Breast epithelium (tissue), 4 donors: ENCODE data around the gene NSMCE1. TPM values are rescaled to one million over a fixed set of nuclear protein-coding genes. Genes with fewer than 3 reads are reported as not detected.

ENCODE experiments used
- DNase-seq, 2 donors: peaks; one replicate each; pipeline ENCODE4 v3.0.0-alpha.2; 2019; ENCODE audit warnings: low spot score in 2 of 2
- H3K27ac ChIP-seq, 2 donors: fragments of 200-600 bp; sonication (generic) in 1 of 2; one replicate each; pipeline ENCODE4 v1.5.1; 2016 to 2019; ENCODE audit warnings: mild to moderate bottlenecking in 1 of 2
- H3K27me3 ChIP-seq, 2 donors: fragments of 200-600 bp; sonication (generic) in 1 of 2; one replicate each; pipeline versions ENCODE4 v1.5.1 to v1.6.0; 2017 to 2019; ENCODE audit warnings: control low read depth in 1 of 2, mild to moderate bottlenecking in 1 of 2
- H3K36me3 ChIP-seq: fragments of 200-600 bp; one replicate; pipeline ENCODE4 v1.5.1; 2019
- H3K4me1 ChIP-seq, 2 donors: fragments of 200-600 bp; sonication (generic); one replicate each; pipeline ENCODE4 v1.5.1; 2016 to 2019; ENCODE audit warnings: control low read depth in 1 of 2
- H3K4me3 ChIP-seq, 3 donors: fragments of 200-600 bp; sonication (generic); 1 replicate in 2 of 3; 2 replicates in 1 of 3; pipeline ENCODE4 v1.5.1; 2016 to 2019; ENCODE audit warnings: mild to moderate bottlenecking in 3 of 3, moderate library complexity in 2 of 3
- H3K9me3 ChIP-seq, 2 donors: fragments of 200-600 bp; sonication (generic) in 1 of 2; one replicate each; pipeline ENCODE4 v1.5.1; 2016 to 2019; ENCODE audit warnings: control low read depth in 1 of 2
- CTCF ChIP-seq, 3 donors: fragments of 450-650 bp; IDR thresholded peaks; one replicate each; pipeline ENCODE4 v1.5.1; 2016 to 2017; ENCODE audit warnings: antibody characterized with exemption in 3 of 3, mild to moderate bottlenecking in 3 of 3, moderate library complexity in 3 of 3
- POLR2A ChIP-seq: fragments of 450-650 bp; IDR thresholded peaks from one replicate; pipeline ENCODE4 v1.6.1; 2016; ENCODE audit warnings: antibody characterized with exemption, mild to moderate bottlenecking, moderate library complexity
- POLR2AphosphoS5 ChIP-seq, 3 donors: sonication (generic); formaldehyde crosslinking; IDR thresholded peaks; one replicate each; pipeline ENCODE4 v1.6.1; 2017; ENCODE audit warnings: antibody characterized with exemption in 3 of 3
- intact Hi-C: fragments of 100-400 bp; cut with DNase I; formaldehyde crosslinking; loops from one replicate; pipeline ENCODE4 v1.15.1; 2023; ENCODE audit warnings: low total_unique reads
- total RNA-seq, 3 donors: library from RNA; depleted of rRNA; stranded (reverse); fragments of >200 nt; gene quantifications; one replicate each; pipeline ENCODE4 v1.1.0, GENCODE V29; 2016

Gene NSMCE1
- total RNA-seq, 3 donors from 2014 or later = 32.4 to 54.6 (median 51.8) TPM

GRCh38 chr16:27308792-27309191 lies 40.2 kb upstream of the NSMCE1 start:
- Histone ChIP-seq H3K9me3 (no peaks in the 10 kb centered on the region), H3K4me3 (no peak overlapping the region), H3K27me3 (no peaks in the 10 kb centered on the region), H3K36me3 (no peaks in the 10 kb centered on the region), H3K4me1 (peaks cover 0 to 5% of the 10 kb centered on the region in 2 donors), H3K27ac (no peak overlapping the region)
- TF ChIP-seq CTCF (IDR thresholded peaks at IDR 0.05) (no peak), POLR2AphosphoS5 (IDR thresholded peaks at IDR 0.05) (no peak), POLR2A (no peak)
- intact Hi-C loops = no loop called here
- no peak for DNase-seq

GRCh38 chr16:27305839-27306442 lies 37.4 kb upstream of the NSMCE1 start:
- H3K36me3 ChIP-seq = no peaks in the 10 kb centered on the region
- TF ChIP-seq POLR2A = no peak
- no peak for TF ChIP-seq POLR2AphosphoS5 (IDR thresholded peaks at IDR 0.05)
- TF ChIP-seq CTCF (IDR thresholded peaks at IDR 0.05) = no peak
- peak in 1 of 2 donors; percentile 2 for DNase-seq
- no peaks in the 10 kb centered on the region for H3K4me1 ChIP-seq
- intact Hi-C loops = no loop called here
- no peak overlapping the region for H3K4me3 ChIP-seq
- H3K27me3 ChIP-seq = no peaks in the 10 kb centered on the region
- H3K9me3 ChIP-seq = no peaks in the 10 kb centered on the region
- H3K27ac ChIP-seq = peak overlapping the region; percentile 30 to 48

GRCh38 chr16:27304881-27305745 lies 36.5 kb upstream of the NSMCE1 start:
- intact Hi-C loops = no loop called here
- H3K4me1 ChIP-seq = no peaks in the 10 kb centered on the region
- peak overlapping the region; percentile 30 to 48 for H3K27ac ChIP-seq
- no peak for TF ChIP-seq CTCF (IDR thresholded peaks at IDR 0.05)
- TF ChIP-seq POLR2A = no peak
- TF ChIP-seq POLR2AphosphoS5 (IDR thresholded peaks at IDR 0.05) = no peak
- no peaks in the 10 kb centered on the region for H3K36me3 ChIP-seq
- no peak overlapping the region for H3K4me3 ChIP-seq
- no peaks in the 10 kb centered on the region for H3K9me3 ChIP-seq
- no peak for DNase-seq
- no peaks in the 10 kb centered on the region for H3K27me3 ChIP-seq

- Histone ChIP-seq H3K9me3 (no peaks in the 10 kb centered on the region), H3K27ac (peak overlapping the region; percentile 66 to 83), H3K4me3 (no peak overlapping the region), H3K36me3 (no peaks in the 10 kb centered on the region), H3K4me1 (no peaks in the 10 kb centered on the region), H3K27me3 (no peaks in the 10 kb centered on the region)
- TF ChIP-seq CTCF (IDR thresholded peaks at IDR 0.05) (no peak), POLR2A (no peak), POLR2AphosphoS5 (IDR thresholded peaks at IDR 0.05) (no peak)
- no peak for DNase-seq
- intact Hi-C loops = no loop called here
These were observed 35.5 kb upstream of the NSMCE1 start for GRCh38 chr16:27304102-27304501.
